Body of pancreas (tissue), 4 donors: ENCODE results near the gene SRP14.

Source experiments
- CTCF ChIP-seq, 7 experiments: fragments of 450-650 bp in 4 of 7; fragments of 200-600 bp in 3 of 7; sonication (generic) in 3 of 7; IDR thresholded peaks; one replicate each; pipeline ENCODE4 v1.5.1; 2016 to 2019; ENCODE audit warnings: antibody characterized with exemption in 7 of 7
- POLR2A ChIP-seq, 3 donors: fragments of 450-650 bp; IDR thresholded peaks; one replicate each; pipeline ENCODE4 v1.6.1; 2016; ENCODE audit warnings: antibody characterized with exemption in 3 of 3, mild to moderate bottlenecking in 2 of 3

DNA sequence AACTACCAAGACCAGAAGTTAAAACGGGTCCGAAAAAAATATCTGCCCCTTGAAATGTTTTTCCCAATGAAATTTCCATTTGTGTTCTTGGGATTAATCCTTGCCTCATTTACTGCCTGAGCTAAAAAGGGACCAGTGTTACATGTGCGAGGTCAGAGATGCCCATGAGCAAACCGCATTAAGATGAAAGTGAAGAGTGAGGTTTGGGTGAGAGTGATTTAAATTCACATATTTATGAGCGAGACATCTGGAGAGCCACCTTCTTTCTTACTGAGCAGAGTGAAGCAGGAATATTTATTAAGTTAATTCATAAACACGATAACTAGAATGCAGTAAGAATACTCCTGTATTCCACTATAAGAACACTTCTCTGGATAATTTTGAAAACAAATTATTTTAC lies 41.3 kb downstream of the SRP14 start:
- no peak for TF ChIP-seq POLR2A (IDR thresholded peaks at IDR 0.05)
- no peak for TF ChIP-seq CTCF (IDR thresholded peaks at IDR 0.05)
